ENCODE results near the gene VSIR. TPM values are rescaled to one million over a fixed set of nuclear protein-coding genes. Genes with fewer than 3 reads are reported as not detected.

Gene VSIR
- 25.6 and 34.9 TPM in 2 replicates for total RNA-seq

DNA sequence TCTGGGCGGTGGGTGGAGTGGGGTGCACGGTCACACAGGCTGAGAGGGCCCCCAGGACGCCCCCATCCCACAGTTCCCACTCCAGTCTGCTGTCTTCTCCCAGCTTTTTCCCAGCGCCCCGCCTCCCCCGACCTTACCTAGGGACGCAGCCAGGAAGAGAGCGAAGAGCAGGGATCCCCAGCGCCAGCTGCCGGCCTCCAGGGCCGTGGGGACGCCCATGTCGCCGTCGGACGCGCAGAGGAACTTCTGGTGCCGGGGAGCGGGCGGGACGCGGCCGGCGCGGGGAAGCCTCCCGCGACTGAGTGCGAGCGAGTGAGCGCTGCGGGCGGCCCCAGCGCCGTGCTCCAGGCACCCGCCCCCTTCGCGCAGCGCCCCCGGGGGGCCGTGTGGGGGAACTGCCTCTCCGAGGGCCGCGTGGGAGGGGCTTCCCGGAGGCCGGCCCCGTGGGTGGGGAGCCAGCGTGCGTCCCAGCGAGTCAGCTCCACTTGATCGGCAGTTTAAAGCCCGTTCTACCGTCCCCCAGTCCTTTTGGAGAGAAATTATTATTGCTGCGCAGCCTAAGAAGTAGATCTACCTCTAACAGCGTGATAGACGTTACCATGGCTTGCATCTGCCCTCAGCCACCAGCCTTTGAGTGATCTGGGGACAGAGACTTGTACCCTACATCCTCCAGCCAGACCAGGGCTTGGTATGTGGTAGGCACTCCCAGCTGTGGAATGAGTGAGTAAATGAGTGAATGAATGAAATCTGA lies at the start of gene VSIR:
Gene VSIR, minus strand, starts transcription at position 300 of the 751 bp plus-strand sequence. Its CDS starts 81 bp downstream, at position 219.

GRCh38 chr10:71719464-71720201 lies 53.7 kb downstream of the VSIR start, which contains the start of gene C10orf105:
C10orf105 (minus strand) TSS chr10:71719778; CDS start chr10:71716337, 3,441 bp downstream.

Other genes with a start within 250 kb of the VSIR start
- not detected in 2 replicates for gene C10orf105, start 53.7 kb downstream of the VSIR start, total RNA-seq
- 620 and 1,041 TPM in 2 replicates for gene PSAP, start 77.7 kb upstream of the VSIR start, total RNA-seq
- gene CHST3, start 190.9 kb upstream of the VSIR start, total RNA-seq: 5.5 and 6.1 TPM in 2 replicates